GM21360 (cell line): ENCODE results near the gene SLC17A5.
A peak's percentile ranks its signal among the peaks of the same experiment; 100 is the strongest.
"Not testable (repeated sequence)": the region's sequence is repeated elsewhere in the genome, so short reads cannot be mapped to it uniquely, and the experiment has no call there.

Experiments used
- ATAC-seq: cut with Tn5 transposase; IDR thresholded peaks from one replicate; pipeline ENCODE4 v1.9.1; 2021; ENCODE audit warnings: mild to moderate bottlenecking, moderate library complexity; ENCODE audit not compliant: unreplicated experiment

The SLC17A5 gene

GRCh38 chr6:73666393-73666792 is 12.6 kb upstream of the SLC17A5 start:
- no peak for ATAC-seq

- peak; percentile 92 for ATAC-seq
These were observed 12.0 kb upstream of the SLC17A5 start for GRCh38 chr6:73665686-73666319.

- no peak for ATAC-seq
These were observed 10.9 kb upstream of the SLC17A5 start for GRCh38 chr6:73664701-73665100.

- no peak for ATAC-seq
These were observed 3.4 kb upstream of the SLC17A5 start for GRCh38 chr6:73657201-73657600.

GRCh38 chr6:73656531-73657145 is 2.8 kb upstream of the SLC17A5 start:
- ATAC-seq = no peak

- no peak for ATAC-seq
These were observed 1.6 kb upstream of the SLC17A5 start for GRCh38 chr6:73655341-73655917.

GRCh38 chr6:73652637-73653570 is 888 bp downstream of the SLC17A5 start:
- ATAC-seq = peak; percentile 45

GRCh38 chr6:73649783-73650182 is 4.0 kb downstream of the SLC17A5 start:
- ATAC-seq = no peak

- no peak for ATAC-seq
These were observed 5.6 kb downstream of the SLC17A5 start for GRCh38 chr6:73648166-73648565.

GRCh38 chr6:73644941-73645591 is 8.7 kb downstream of the SLC17A5 start:
- ATAC-seq = no peak

GRCh38 chr6:73644030-73644429 is 9.8 kb downstream of the SLC17A5 start:
- ATAC-seq = no peak

- no peak for ATAC-seq
These were observed 11.3 kb downstream of the SLC17A5 start for GRCh38 chr6:73642530-73642929.

GRCh38 chr6:73640179-73640750 is 13.5 kb downstream of the SLC17A5 start:
- no peak for ATAC-seq

GRCh38 chr6:73639040-73639439 is 14.8 kb downstream of the SLC17A5 start:
- ATAC-seq = no peak

GRCh38 chr6:73637404-73637803 is 16.4 kb downstream of the SLC17A5 start:
- ATAC-seq = no peak

GRCh38 chr6:73636048-73636447 is 17.7 kb downstream of the SLC17A5 start:
- no peak for ATAC-seq

- no peak for ATAC-seq
These were observed 21.4 kb downstream of the SLC17A5 start for GRCh38 chr6:73632346-73632745.

GRCh38 chr6:73631849-73632248 is 21.9 kb downstream of the SLC17A5 start:
- ATAC-seq = no peak

GRCh38 chr6:73630401-73630800 is 23.4 kb downstream of the SLC17A5 start:
- ATAC-seq = no peak

- no peak for ATAC-seq
These were observed 28.9 kb downstream of the SLC17A5 start for GRCh38 chr6:73624896-73625295.

- not testable (repeated sequence) for ATAC-seq
These were observed 30.3 kb downstream of the SLC17A5 start for GRCh38 chr6:73623480-73623879.
